Mammary epithelial cell (primary cell): ENCODE data around the gene OTUD6A.

Experiments used
- EZH2 ChIP-seq: IDR thresholded peaks from 2 replicates; pipeline ENCODE4 v1.6.1; 2012; ENCODE audit warnings: low read length, inconsistent platforms, borderline replicate concordance
- TF ChIP-seq, protein P1 (sequence below), 2 donors: IDR thresholded peaks in 1 of 2; conservative IDR thresholded peaks in 1 of 2; 2 replicates each; pipeline ENCODE4 v1.5.1; 2011 to 2012; ENCODE audit warnings: inconsistent platforms in 2 of 2, low read length in 2 of 2, mild to moderate bottlenecking in 2 of 2, control low read depth in 1 of 2, low read depth in 1 of 2; ENCODE audit not compliant: insufficient read depth in 1 of 2; ENCODE audit errors: extremely low read depth in 1 of 2

DNA sequence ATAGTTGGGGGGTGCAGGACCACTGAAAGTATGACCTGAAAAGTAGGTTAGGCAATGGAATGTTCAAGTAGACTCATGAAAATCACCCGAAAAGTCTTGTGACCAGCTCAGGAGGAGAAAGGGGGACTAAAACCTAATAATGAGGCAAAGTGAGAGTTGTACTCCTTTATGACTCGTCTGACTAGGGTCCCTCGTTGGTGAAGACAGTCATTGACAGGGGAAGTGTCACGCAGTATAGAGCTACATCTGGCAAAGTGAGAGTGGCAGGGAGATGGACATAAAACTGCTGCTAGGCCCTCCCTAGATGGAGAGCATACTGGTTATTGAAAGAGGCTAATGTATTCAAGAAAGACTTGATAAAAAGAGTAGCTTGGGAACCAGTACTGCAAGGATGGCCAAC is 20.5 kb downstream of the OTUD6A start:
- TF ChIP-seq, protein P1, sequence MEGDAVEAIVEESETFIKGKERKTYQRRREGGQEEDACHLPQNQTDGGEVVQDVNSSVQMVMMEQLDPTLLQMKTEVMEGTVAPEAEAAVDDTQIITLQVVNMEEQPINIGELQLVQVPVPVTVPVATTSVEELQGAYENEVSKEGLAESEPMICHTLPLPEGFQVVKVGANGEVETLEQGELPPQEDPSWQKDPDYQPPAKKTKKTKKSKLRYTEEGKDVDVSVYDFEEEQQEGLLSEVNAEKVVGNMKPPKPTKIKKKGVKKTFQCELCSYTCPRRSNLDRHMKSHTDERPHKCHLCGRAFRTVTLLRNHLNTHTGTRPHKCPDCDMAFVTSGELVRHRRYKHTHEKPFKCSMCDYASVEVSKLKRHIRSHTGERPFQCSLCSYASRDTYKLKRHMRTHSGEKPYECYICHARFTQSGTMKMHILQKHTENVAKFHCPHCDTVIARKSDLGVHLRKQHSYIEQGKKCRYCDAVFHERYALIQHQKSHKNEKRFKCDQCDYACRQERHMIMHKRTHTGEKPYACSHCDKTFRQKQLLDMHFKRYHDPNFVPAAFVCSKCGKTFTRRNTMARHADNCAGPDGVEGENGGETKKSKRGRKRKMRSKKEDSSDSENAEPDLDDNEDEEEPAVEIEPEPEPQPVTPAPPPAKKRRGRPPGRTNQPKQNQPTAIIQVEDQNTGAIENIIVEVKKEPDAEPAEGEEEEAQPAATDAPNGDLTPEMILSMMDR (conservative IDR thresholded peaks at IDR 0.05 in 1 of 2, IDR thresholded peaks at IDR 0.05 in 1 of 2; ENCODE audit: extremely low read depth in 1 of 2, insufficient read depth in 1 of 2, low read depth in 1 of 2, low read length in 2 of 2): no peak
- no peak for TF ChIP-seq EZH2
